Retinal pigment epithelial cell (primary cell): ENCODE measurements around the gene MGAT5B.

Experiments
- DNase-seq: peaks from one replicate; pipeline ENCODE4 v3.0.0-alpha.2; 2010; ENCODE audit warnings: low read depth
- H3K4me3 ChIP-seq: 2 replicates; pipeline ENCODE4 v1.5.1; 2011; ENCODE audit warnings: mild to moderate bottlenecking, low read length, control low read depth, moderate library complexity
- TF ChIP-seq, protein P1 (sequence below): conservative IDR thresholded peaks from 2 replicates; pipeline ENCODE4 v1.5.1; 2011; ENCODE audit warnings: low read depth, low read length, control low read depth, inconsistent platforms

MGAT5B gene

DNA sequence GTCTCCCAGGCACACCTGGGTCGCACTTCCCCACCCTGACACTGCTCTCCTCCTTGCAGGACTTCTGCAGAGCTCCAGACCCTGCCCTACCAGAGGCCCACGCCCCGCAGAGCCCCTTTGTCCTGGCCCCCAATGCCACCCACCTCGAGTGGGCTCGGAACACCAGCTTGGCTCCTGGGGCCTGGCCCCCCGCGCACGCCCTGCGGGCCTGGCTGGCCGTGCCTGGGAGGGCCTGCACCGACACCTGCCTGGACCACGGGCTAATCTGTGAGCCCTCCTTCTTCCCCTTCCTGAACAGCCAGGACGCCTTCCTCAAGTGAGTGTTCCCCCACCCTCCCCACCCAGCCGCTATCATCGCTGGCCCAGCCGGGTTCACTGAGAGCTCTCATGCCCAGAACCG is 79.6 kb downstream of the MGAT5B start:
- no peak for DNase-seq
- H3K4me3 ChIP-seq = no peak overlapping the region
- TF ChIP-seq, protein P1, sequence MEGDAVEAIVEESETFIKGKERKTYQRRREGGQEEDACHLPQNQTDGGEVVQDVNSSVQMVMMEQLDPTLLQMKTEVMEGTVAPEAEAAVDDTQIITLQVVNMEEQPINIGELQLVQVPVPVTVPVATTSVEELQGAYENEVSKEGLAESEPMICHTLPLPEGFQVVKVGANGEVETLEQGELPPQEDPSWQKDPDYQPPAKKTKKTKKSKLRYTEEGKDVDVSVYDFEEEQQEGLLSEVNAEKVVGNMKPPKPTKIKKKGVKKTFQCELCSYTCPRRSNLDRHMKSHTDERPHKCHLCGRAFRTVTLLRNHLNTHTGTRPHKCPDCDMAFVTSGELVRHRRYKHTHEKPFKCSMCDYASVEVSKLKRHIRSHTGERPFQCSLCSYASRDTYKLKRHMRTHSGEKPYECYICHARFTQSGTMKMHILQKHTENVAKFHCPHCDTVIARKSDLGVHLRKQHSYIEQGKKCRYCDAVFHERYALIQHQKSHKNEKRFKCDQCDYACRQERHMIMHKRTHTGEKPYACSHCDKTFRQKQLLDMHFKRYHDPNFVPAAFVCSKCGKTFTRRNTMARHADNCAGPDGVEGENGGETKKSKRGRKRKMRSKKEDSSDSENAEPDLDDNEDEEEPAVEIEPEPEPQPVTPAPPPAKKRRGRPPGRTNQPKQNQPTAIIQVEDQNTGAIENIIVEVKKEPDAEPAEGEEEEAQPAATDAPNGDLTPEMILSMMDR = no peak

DNA sequence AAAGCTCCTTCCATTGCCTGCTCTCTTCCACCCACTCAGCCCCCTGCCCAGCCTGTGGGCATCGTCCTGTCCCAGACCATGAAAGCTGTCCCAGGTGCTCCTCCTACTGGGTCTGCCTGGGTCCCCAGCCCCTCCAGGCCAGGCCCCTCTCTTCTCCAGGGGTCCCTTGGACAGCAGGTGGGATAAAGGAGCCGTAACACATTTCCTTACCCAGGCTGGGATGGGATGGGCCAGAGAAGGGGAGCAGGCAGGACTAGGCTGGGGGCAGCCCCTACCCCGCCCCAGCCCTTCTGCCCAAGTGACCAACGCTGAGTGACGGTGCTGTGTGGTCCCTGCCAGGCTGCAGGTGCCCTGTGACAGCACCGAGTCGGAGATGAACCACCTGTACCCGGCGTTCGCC is 80.1 kb downstream of the MGAT5B start:
- DNase-seq = no peak
- TF ChIP-seq, protein P1 = no peak
- no peak overlapping the region for H3K4me3 ChIP-seq

DNA sequence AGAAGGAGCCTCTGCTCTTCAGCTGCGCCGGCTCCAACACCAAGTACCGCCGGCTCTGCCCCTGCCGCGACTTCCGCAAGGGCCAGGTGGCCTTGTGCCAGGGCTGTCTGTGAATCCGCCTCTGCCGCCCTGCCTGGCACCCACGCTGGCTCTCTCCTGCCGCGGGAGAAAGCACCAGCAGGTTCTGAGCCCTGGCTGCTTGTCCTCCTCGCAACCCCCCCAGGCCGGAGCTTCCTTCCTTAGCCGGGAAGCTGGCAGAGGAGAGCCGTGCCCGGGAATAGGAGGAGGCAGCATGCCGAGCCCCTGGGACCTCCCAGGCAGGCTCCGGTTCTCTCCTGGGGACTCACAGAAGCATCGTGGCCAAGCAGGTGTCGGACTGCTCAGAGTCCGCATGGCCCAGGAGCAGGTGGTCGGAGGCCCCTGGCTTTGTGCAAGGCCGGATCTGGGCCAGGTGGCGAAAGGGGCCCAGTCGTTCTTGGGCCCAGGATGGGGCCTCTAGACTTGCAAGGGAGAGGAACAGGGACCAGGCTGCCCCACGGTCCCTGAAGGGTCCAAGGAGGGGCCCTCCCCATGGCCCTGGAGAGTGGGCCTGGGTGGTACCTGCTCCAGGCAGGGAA is 80.6 kb downstream of the MGAT5B start:
- H3K4me3 ChIP-seq = no peak overlapping the region
- TF ChIP-seq, protein P1 = no peak
- DNase-seq = no peak

DNA sequence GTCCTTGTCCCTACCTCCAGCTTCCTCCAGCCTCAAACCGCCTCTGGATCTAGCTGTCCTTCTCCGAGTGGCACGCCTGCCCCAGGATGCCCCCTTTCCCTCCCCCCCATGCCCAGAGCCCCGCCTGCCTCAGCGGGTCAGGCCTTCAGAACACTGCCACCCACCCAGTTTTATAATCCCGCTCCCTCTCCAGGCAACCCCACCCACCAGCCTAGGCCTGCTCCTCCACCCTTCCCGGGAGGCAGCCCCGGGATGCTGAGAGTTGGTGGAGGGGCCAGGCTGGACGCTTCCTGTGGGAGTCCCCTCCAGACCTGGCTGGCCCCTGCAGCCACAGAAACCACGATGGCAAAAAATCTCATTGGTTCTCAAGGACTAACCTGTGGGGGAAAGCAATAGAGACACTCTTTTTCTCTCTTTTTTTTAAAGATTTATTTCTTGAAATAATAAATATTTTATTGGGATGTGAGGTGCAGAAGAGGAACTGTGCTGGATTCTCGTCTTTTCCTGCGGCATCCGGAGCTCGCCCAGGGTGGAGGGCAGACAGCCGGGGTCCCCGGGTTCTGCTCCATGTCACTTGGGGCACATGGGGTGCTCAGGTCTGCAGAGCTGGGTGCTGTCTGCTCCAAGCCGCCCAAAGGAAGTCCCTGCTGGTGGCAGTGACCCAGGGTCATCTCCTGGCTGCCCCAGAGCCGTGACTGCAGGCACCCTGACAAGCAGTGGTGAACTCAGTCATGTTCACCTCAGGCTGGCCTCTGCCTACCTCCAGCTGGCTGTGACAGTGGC is 81.9 kb downstream of the MGAT5B start:
- TF ChIP-seq, protein P1 = no peak
- DNase-seq = no peak

DNA sequence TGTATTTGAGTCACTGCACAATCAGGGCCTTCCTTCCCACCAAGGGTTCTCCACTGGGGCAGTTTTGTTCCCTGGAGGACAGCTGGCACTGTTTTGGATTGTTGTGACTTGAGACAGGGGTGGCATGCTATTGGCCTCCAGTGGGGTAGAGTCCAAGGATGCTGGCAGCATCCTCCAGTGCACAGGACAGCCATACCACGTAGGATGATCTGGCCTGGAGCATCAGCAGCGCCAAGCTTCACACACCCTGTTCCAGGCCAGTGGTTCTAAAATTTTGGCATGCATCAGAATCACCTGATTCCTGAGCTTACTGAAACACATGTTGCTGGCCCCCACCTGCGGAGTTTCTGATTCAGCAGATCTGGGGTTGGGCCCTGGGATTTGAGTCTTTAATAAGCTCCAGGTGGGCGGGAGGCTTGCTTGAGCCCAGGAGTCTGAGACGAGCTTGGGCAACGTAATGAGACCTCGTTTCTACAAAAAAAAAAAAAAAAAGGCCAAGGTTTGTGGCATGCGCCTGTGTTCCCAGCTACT is 83.2 kb downstream of the MGAT5B start:
- DNase-seq = no peak
- TF ChIP-seq, protein P1 = no peak
- H3K4me3 ChIP-seq = no peak overlapping the region

More for the DNA sequence above, 81.9 kb downstream of the MGAT5B start:
- no peak overlapping the region for H3K4me3 ChIP-seq

DNA sequence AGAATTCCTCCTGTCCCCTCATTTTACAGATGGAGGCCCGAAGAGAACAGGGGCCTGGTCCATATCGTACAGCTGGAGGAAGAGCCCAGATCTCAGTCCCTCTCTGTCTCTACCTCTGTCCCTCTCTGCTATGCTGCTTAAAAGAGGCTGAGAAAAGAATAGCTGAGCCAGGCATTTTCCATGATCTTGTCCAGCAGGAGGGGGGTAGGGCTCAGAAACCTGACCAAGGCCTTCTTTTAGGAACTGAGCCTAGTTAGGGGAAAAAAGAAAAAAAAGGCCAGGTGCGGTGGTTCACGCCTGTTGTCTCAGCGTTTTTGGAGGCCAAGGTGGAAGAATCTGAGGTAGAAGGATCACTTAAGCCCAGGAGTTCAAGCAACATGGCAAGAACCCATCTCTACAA is 84.2 kb downstream of the MGAT5B start:
- H3K4me3 ChIP-seq = no peak overlapping the region
- no peak for DNase-seq
- TF ChIP-seq, protein P1 = no peak

DNA sequence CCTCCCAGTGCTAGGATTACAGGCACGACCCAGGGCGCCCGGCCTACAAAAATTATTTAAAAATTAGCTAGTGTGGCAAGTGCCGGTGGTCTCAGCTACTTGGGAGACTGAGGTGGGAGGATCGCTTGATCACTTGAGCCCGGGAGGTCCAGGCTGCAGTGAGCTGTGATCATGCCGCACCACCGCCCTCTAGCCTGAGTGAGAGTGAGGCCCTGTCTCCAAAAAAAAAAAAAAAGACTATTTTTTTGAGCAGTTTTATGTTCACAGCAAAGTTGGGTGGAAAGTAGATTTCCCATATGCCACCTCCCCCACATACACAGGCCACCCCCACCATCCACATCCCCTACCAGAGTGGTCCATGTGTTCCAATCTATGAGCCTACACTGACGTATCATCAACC is 84.9 kb downstream of the MGAT5B start:
- DNase-seq = no peak
- H3K4me3 ChIP-seq = no peak overlapping the region
- TF ChIP-seq, protein P1 = no peak
